ENCODE measurements around the gene ZBTB7C. TPM values are rescaled to one million over a fixed set of nuclear protein-coding genes. Genes with fewer than 3 reads are reported as not detected.

Gene ZBTB7C
- total and polyA plus RNA-seq, 9 of the 15 experiments (the other 6 are each of a cell fraction or from before 2014, with no cell fraction given), result not detected

- TF ChIP-seq FOXO4 (CRISPR knock-in tag; IDR thresholded peaks at IDR 0.05), result no peak
- no peak for TF ChIP-seq HDAC1 (IDR thresholded peaks at IDR 0.05)
- no peak for TF ChIP-seq MBD2 (IDR thresholded peaks at IDR 0.05; ENCODE audit: borderline replicate concordance, low read depth)
- TF ChIP-seq ZNF316 (IDR thresholded peaks at IDR 0.05), result no peak
- TF ChIP-seq SOX6 (IDR thresholded peaks at IDR 0.05), result no peak
These were observed 102.3 kb downstream of the ZBTB7C start (continued) for GRCh38 chr18:48306838-48307237.

- no peaks in the 10 kb centered on the region for H3K79me2 ChIP-seq (ENCODE audit: control insufficient read depth, insufficient read depth, low read length)
- no peaks in the 10 kb centered on the region for H3K36me3 ChIP-seq (ENCODE audit: control insufficient read depth, insufficient read depth, low read length)
- no peak overlapping the region for H3K4me2 ChIP-seq (ENCODE audit: insufficient read depth, low read length)
- ChIA-PET POLR2A (interaction anchor here (0.6 kb wide), 1 partner anchor 16 kb away, joined by 3 read pairs; no protein-coding TSS in a partner anchor), CTCF (ENCODE audit: low intra/inter-chr PET ratio) (no interaction called here)
- no TSS peak for BruUV-seq (replicated peaks)
- H4K20me1 ChIP-seq (replicated peaks; ENCODE audit: control insufficient read depth, insufficient read depth, low read length), result no peaks in the 10 kb centered on the region
- no peak overlapping the region for H3K27ac ChIP-seq (ENCODE audit: extremely low read depth, low read depth, low read length)
- H3K9me3 ChIP-seq (replicated peaks; ENCODE audit: control insufficient read depth, insufficient read depth, low read depth, low read length), result no peaks in the 10 kb centered on the region
- DNase-seq (ENCODE audit: extremely low read depth in 1 of 4, low spot score in 3 of 4) (no peak), ATAC-seq (no peak), FAIRE-seq (no peak)
- no peaks in the 10 kb centered on the region for H3K9me1 ChIP-seq (ENCODE audit: control insufficient read depth, insufficient read depth, low read length)
- in situ Hi-C loops (cut with MboI), result no loop called here
- H3K4me3 ChIP-seq, result no peak overlapping the region
- intact Hi-C loops (cut with micrococcal nuclease), result no loop called here
- no peak overlapping the region for H3K9ac ChIP-seq (ENCODE audit: insufficient read depth in 1 of 2, low read depth in 2 of 2, low read length in 2 of 2)
- no peaks in the 10 kb centered on the region; a peak in 2 of 5 replicates for H3K4me1 ChIP-seq (replicated peaks in 1 of 2; ENCODE audit: control insufficient read depth in 2 of 2, insufficient read depth in 2 of 2, low read length in 2 of 2)
- H3K27me3 ChIP-seq (ENCODE audit: control insufficient read depth in 2 of 2, insufficient read depth in 2 of 2, low read length in 2 of 2), result peaks cover 0 to 8% of the 10 kb centered on the region in 2 experiments; a peak in 1 of 5 replicates
- no peak for TF ChIP-seq TCF7L2 (IDR thresholded peaks at IDR 0.05; ENCODE audit: low read depth, low read length)
- TF ChIP-seq NCOR1 (IDR thresholded peaks at IDR 0.05), result no peak
- no peak for TF ChIP-seq ILK (tag; IDR thresholded peaks at IDR 0.05; ENCODE audit: borderline replicate concordance, low read depth)
- no peak for TF ChIP-seq LEF1 (IDR thresholded peaks at IDR 0.05)
- TF ChIP-seq POLR2A (conservative IDR thresholded peaks at IDR 0.05), result no peak
- no peak for TF ChIP-seq NCOA1 (IDR thresholded peaks at IDR 0.05; ENCODE audit: low read depth)
- no peak for TF ChIP-seq JUND (IDR thresholded peaks at IDR 0.05; ENCODE audit: borderline replicate concordance, low read depth, low read length)
- no peak for TF ChIP-seq JUND (tag; IDR thresholded peaks at IDR 0.05; ENCODE audit: borderline replicate concordance, low read depth, low read length)
- TF ChIP-seq U2AF1 (optimal IDR thresholded peaks at IDR 0.05; ENCODE audit: low read depth, low read length), result no peak
- no peak for TF ChIP-seq HMGXB4 (CRISPR knock-in tag; IDR thresholded peaks at IDR 0.05)
- no peak for TF ChIP-seq BRD4 (IDR thresholded peaks at IDR 0.05)
- TF ChIP-seq NBN (IDR thresholded peaks at IDR 0.05; ENCODE audit: low read depth), result no peak
- TF ChIP-seq BACH1 (tag; IDR thresholded peaks at IDR 0.05), result no peak
- 2% methylated on average over 16 of the region's 16 CpGs for WGBS (ENCODE audit: insufficient coverage, low coverage, missing lambda C conversion rate)
- no peak overlapping the region for H2AFZ ChIP-seq (ENCODE audit: low read depth, low read length)
These were observed 104.1 kb downstream of the ZBTB7C start for GRCh38 chr18:48304906-48305693.

Data from K562 (cell line).